ENCODE results near the gene SRPRA. TPM values are rescaled to one million over a fixed set of nuclear protein-coding genes. Genes with fewer than 3 reads are reported as not detected.
A peak's percentile ranks its signal among the peaks of the same experiment; 100 is the strongest.
"Not testable (repeated sequence)": the region's sequence is repeated elsewhere in the genome, so short reads cannot be mapped to it uniquely, and the experiment has no call there.

SRPRA gene
- total RNA-seq, result 175 and 177 TPM in 2 replicates

- intact Hi-C loops (cut with micrococcal nuclease), result loop anchor here (1.0 to 5.0 kb wide), 6 partner anchors 14 to 367 kb away; partner anchors contain the start of genes CDON, DCPS, DDX25 and FAM118B
- peak; percentile 100 for DNase-seq (ENCODE audit: low spot score)
- peaks cover 57% of the 10 kb centered on the region for H3K36me3 Mint-ChIP-seq (ENCODE audit: low read depth)
- H3K27me3 Mint-ChIP-seq (ENCODE audit: low read depth), result no peaks in the 10 kb centered on the region
- peak within 1 kb of the TSS; percentile 94 for H3K4me3 Mint-ChIP-seq (ENCODE audit: low read depth)
- peak within 1 kb of the TSS; percentile 97 for H3K27ac Mint-ChIP-seq
- no peaks in the 10 kb centered on the region for H3K9me3 Mint-ChIP-seq
- H3K4me1 Mint-ChIP-seq (ENCODE audit: low read depth), result peaks cover 28% of the 10 kb centered on the region
These were observed at the start of gene SRPRA, which contains the start of gene FOXRED1 for GRCh38 chr11:126268708-126269579. SRPRA (minus strand) TSS chr11:126268895; CDS start chr11:126268804, 91 bp downstream. FOXRED1 (plus strand) TSS chr11:126269154; CDS start chr11:126269207, 53 bp downstream.

GRCh38 chr11:126317756-126318573 lies 49.3 kb upstream of the SRPRA start:
- no peaks in the 10 kb centered on the region for H3K27me3 Mint-ChIP-seq (ENCODE audit: low read depth)
- peaks cover 39% of the 10 kb centered on the region for H3K4me1 Mint-ChIP-seq (ENCODE audit: low read depth)
- DNase-seq (ENCODE audit: low spot score), result no peak
- H3K27ac Mint-ChIP-seq, result peak overlapping the region; percentile 77
- H3K9me3 Mint-ChIP-seq, result peaks cover 8% of the 10 kb centered on the region
- H3K4me3 Mint-ChIP-seq (ENCODE audit: low read depth), result peak overlapping the region; percentile 45
- peaks cover 56% of the 10 kb centered on the region for H3K36me3 Mint-ChIP-seq (ENCODE audit: low read depth)
- intact Hi-C loops (cut with micrococcal nuclease), result loop anchor here (2.0 kb wide), 1 partner anchor 35 kb away; no protein-coding TSS in a partner anchor

- Mint-ChIP-seq H3K9me3 (peaks cover 8% of the 10 kb centered on the region), H3K27me3 (ENCODE audit: low read depth) (no peaks in the 10 kb centered on the region), H3K36me3 (ENCODE audit: low read depth) (peaks cover 58% of the 10 kb centered on the region), H3K4me1 (ENCODE audit: low read depth) (peaks cover 39% of the 10 kb centered on the region), H3K27ac (peak overlapping the region; percentile 77), H3K4me3 (ENCODE audit: low read depth) (peak overlapping the region; percentile 45)
- intact Hi-C loops (cut with micrococcal nuclease), result loop anchor here (2.0 kb wide), 1 partner anchor 35 kb away; no protein-coding TSS in a partner anchor
- DNase-seq (ENCODE audit: low spot score), result no peak
These were observed 48.7 kb upstream of the SRPRA start for GRCh38 chr11:126317432-126317755.

- no peaks in the 10 kb centered on the region for H3K27me3 Mint-ChIP-seq (ENCODE audit: low read depth)
- peaks cover 60% of the 10 kb centered on the region for H3K36me3 Mint-ChIP-seq (ENCODE audit: low read depth)
- intact Hi-C loops (cut with micrococcal nuclease), result no loop called here
- H3K4me3 Mint-ChIP-seq (ENCODE audit: low read depth), result no peak overlapping the region
- H3K27ac Mint-ChIP-seq, result no peak overlapping the region
- peaks cover 8% of the 10 kb centered on the region for H3K9me3 Mint-ChIP-seq
- DNase-seq (ENCODE audit: low spot score), result no peak
- peaks cover 40% of the 10 kb centered on the region for H3K4me1 Mint-ChIP-seq (ENCODE audit: low read depth)
These were observed 45.1 kb upstream of the SRPRA start for GRCh38 chr11:126313826-126314225.

GRCh38 chr11:126312961-126313360 lies 44.3 kb upstream of the SRPRA start:
- H3K4me1 Mint-ChIP-seq (ENCODE audit: low read depth), result peaks cover 32% of the 10 kb centered on the region
- H3K36me3 Mint-ChIP-seq (ENCODE audit: low read depth), result peaks cover 60% of the 10 kb centered on the region
- H3K4me3 Mint-ChIP-seq (ENCODE audit: low read depth), result no peak overlapping the region
- H3K27me3 Mint-ChIP-seq (ENCODE audit: low read depth), result no peaks in the 10 kb centered on the region
- peaks cover 8% of the 10 kb centered on the region for H3K9me3 Mint-ChIP-seq
- intact Hi-C loops (cut with micrococcal nuclease), result no loop called here
- no peak for DNase-seq (ENCODE audit: low spot score)
- no peak overlapping the region for H3K27ac Mint-ChIP-seq

GRCh38 chr11:126311401-126312291 lies 43.0 kb upstream of the SRPRA start:
- Mint-ChIP-seq H3K36me3 (ENCODE audit: low read depth) (peaks cover 60% of the 10 kb centered on the region), H3K27me3 (ENCODE audit: low read depth) (no peaks in the 10 kb centered on the region), H3K27ac (no peak overlapping the region), H3K9me3 (peaks cover 8% of the 10 kb centered on the region), H3K4me1 (ENCODE audit: low read depth) (peaks cover 28% of the 10 kb centered on the region), H3K4me3 (ENCODE audit: low read depth) (no peak overlapping the region)
- intact Hi-C loops (cut with micrococcal nuclease), result no loop called here
- no peak for DNase-seq (ENCODE audit: low spot score)

GRCh38 chr11:126310992-126311310 lies 42.3 kb upstream of the SRPRA start:
- peaks cover 25% of the 10 kb centered on the region for H3K4me1 Mint-ChIP-seq (ENCODE audit: low read depth)
- peaks cover 2% of the 10 kb centered on the region for H3K9me3 Mint-ChIP-seq
- no peak overlapping the region for H3K4me3 Mint-ChIP-seq (ENCODE audit: low read depth)
- H3K27ac Mint-ChIP-seq, result no peak overlapping the region
- DNase-seq (ENCODE audit: low spot score), result no peak
- intact Hi-C loops (cut with micrococcal nuclease), result loop anchor here (1.0 kb wide), 2 partner anchors 42 to 169 kb away; no protein-coding TSS in a partner anchor
- no peaks in the 10 kb centered on the region for H3K27me3 Mint-ChIP-seq (ENCODE audit: low read depth)
- peaks cover 57% of the 10 kb centered on the region for H3K36me3 Mint-ChIP-seq (ENCODE audit: low read depth)

GRCh38 chr11:126310200-126310991 lies 41.7 kb upstream of the SRPRA start:
- peak; percentile 41 for DNase-seq (ENCODE audit: low spot score)
- Mint-ChIP-seq H3K27ac (no peak overlapping the region), H3K4me1 (ENCODE audit: low read depth) (peaks cover 29% of the 10 kb centered on the region), H3K9me3 (no peaks in the 10 kb centered on the region), H3K36me3 (ENCODE audit: low read depth) (peaks cover 57% of the 10 kb centered on the region), H3K27me3 (ENCODE audit: low read depth) (no peaks in the 10 kb centered on the region), H3K4me3 (ENCODE audit: low read depth) (no peak overlapping the region)
- intact Hi-C loops (cut with micrococcal nuclease), result loop anchor here (1.0 kb wide), 2 partner anchors 43 to 170 kb away; no protein-coding TSS in a partner anchor

GRCh38 chr11:126308771-126309170 lies 40.1 kb upstream of the SRPRA start:
- H3K9me3 Mint-ChIP-seq; H3K4me3 Mint-ChIP-seq (ENCODE audit: low read depth); H3K27ac Mint-ChIP-seq; DNase-seq (ENCODE audit: low spot score); H3K27me3 Mint-ChIP-seq (ENCODE audit: low read depth); intact Hi-C loops (cut with micrococcal nuclease): not testable (repeated sequence)
- peaks cover 33% of the 10 kb centered on the region for H3K4me1 Mint-ChIP-seq (ENCODE audit: low read depth)
- H3K36me3 Mint-ChIP-seq (ENCODE audit: low read depth), result peaks cover 51% of the 10 kb centered on the region

GRCh38 chr11:126308271-126308671 lies 39.6 kb upstream of the SRPRA start:
- intact Hi-C loops (cut with micrococcal nuclease), result no loop called here
- Mint-ChIP-seq H3K4me3 (ENCODE audit: low read depth) (no peak overlapping the region), H3K27ac (no peak overlapping the region), H3K27me3 (ENCODE audit: low read depth) (no peaks in the 10 kb centered on the region), H3K36me3 (ENCODE audit: low read depth) (peaks cover 54% of the 10 kb centered on the region), H3K9me3 (no peaks in the 10 kb centered on the region), H3K4me1 (ENCODE audit: low read depth) (peaks cover 33% of the 10 kb centered on the region)
- no peak for DNase-seq (ENCODE audit: low spot score)

- Mint-ChIP-seq H3K27ac (no peak overlapping the region), H3K4me3 (ENCODE audit: low read depth) (no peak overlapping the region), H3K36me3 (ENCODE audit: low read depth) (peaks cover 53% of the 10 kb centered on the region), H3K4me1 (ENCODE audit: low read depth) (peaks cover 36% of the 10 kb centered on the region), H3K27me3 (ENCODE audit: low read depth) (no peaks in the 10 kb centered on the region), H3K9me3 (no peaks in the 10 kb centered on the region)
- DNase-seq (ENCODE audit: low spot score), result no peak
- intact Hi-C loops (cut with micrococcal nuclease), result no loop called here
These were observed 39.0 kb upstream of the SRPRA start for GRCh38 chr11:126307706-126308105.

Measured in activated T-helper 2 cell treated with anti-CD3 and anti-CD28 coated beads, Interferon-gamma antibody, Interleukin-2, Interleukin-4, amounts not matched to agents 10 μg/mL and 5 μg/mL and 100 μg/mL, durations not matched to agents 14 hours and 24 hours and 36 hours (primary cell).